ENCODE results near the gene WNT3A.

WNT3A gene

GRCh38 chr1:228075801-228076271 is 69.0 kb downstream of the WNT3A start:
- Histone ChIP-seq H3K79me2 (ENCODE audit: insufficient read depth, low read length) (peaks cover 11% of the 10 kb centered on the region; the same call in 1 of the 2 replicates), H3F3A (ENCODE audit: low read depth) (no peaks in the 10 kb centered on the region), H4K20me1 (ENCODE audit: insufficient read depth, low read length, poor library complexity, severe bottlenecking) (no peaks in the 10 kb centered on the region), H3K4me3 (ENCODE audit: low read length, poor library complexity, severe bottlenecking) (no peak overlapping the region), H3K36me3 (ENCODE audit: insufficient read depth, low read length) (no peaks in the 10 kb centered on the region), H3K4me2 (ENCODE audit: low read depth, low read length, poor library complexity, severe bottlenecking) (no peak overlapping the region), H3K9me3 (ENCODE audit: insufficient read depth, low read depth, low read length) (no peaks in the 10 kb centered on the region), H3K27me3 (ENCODE audit: insufficient read depth, low read length, poor library complexity, severe bottlenecking) (no peaks in the 10 kb centered on the region), H3K9me2 (replicated peaks; ENCODE audit: low read depth, low read length) (no peaks in the 10 kb centered on the region), H3K9ac (ENCODE audit: low read depth, low read length, poor library complexity, severe bottlenecking) (no peak overlapping the region), H3K4me1 (ENCODE audit: insufficient read depth, low read length, poor library complexity, severe bottlenecking) (peaks cover 6% of the 10 kb centered on the region), H2AFZ (ENCODE audit: low read length) (no peak overlapping the region)
- TF ChIP-seq CTCF (conservative IDR thresholded peaks at IDR 0.05; ENCODE audit: low read length) (no peak), EZH2phosphoT487 (IDR thresholded peaks at IDR 0.05; ENCODE audit: borderline replicate concordance) (no peak)

GRCh38 chr1:228076796-228077430 is 70.1 kb downstream of the WNT3A start:
- Histone ChIP-seq H2AFZ (ENCODE audit: low read length) (no peak overlapping the region), H3K9ac (ENCODE audit: low read depth, low read length, poor library complexity, severe bottlenecking) (no peak overlapping the region), H3K4me3 (ENCODE audit: low read length, poor library complexity, severe bottlenecking) (no peak overlapping the region), H3K79me2 (ENCODE audit: insufficient read depth, low read length) (peaks cover 22% of the 10 kb centered on the region), H3F3A (ENCODE audit: low read depth) (no peaks in the 10 kb centered on the region), H3K4me1 (ENCODE audit: insufficient read depth, low read length, poor library complexity, severe bottlenecking) (peaks cover 12% of the 10 kb centered on the region), H3K27me3 (ENCODE audit: insufficient read depth, low read length, poor library complexity, severe bottlenecking) (no peaks in the 10 kb centered on the region), H3K4me2 (ENCODE audit: low read depth, low read length, poor library complexity, severe bottlenecking) (no peak overlapping the region), H3K36me3 (ENCODE audit: insufficient read depth, low read length) (no peaks in the 10 kb centered on the region), H4K20me1 (ENCODE audit: insufficient read depth, low read length, poor library complexity, severe bottlenecking) (peaks cover 4% of the 10 kb centered on the region), H3K9me2 (replicated peaks; ENCODE audit: low read depth, low read length) (no peaks in the 10 kb centered on the region), H3K9me3 (ENCODE audit: insufficient read depth, low read depth, low read length) (no peaks in the 10 kb centered on the region)
- TF ChIP-seq EZH2phosphoT487 (IDR thresholded peaks at IDR 0.05; ENCODE audit: borderline replicate concordance) (no peak), CTCF (conservative IDR thresholded peaks at IDR 0.05; ENCODE audit: low read length) (no peak)

- TF ChIP-seq CTCF (conservative IDR thresholded peaks at IDR 0.05; ENCODE audit: low read length) (no peak), EZH2phosphoT487 (IDR thresholded peaks at IDR 0.05; ENCODE audit: borderline replicate concordance) (no peak)
- Histone ChIP-seq H3K36me3 (ENCODE audit: insufficient read depth, low read length) (no peaks in the 10 kb centered on the region), H3K4me2 (ENCODE audit: low read depth, low read length, poor library complexity, severe bottlenecking) (no peak overlapping the region), H3K9ac (ENCODE audit: low read depth, low read length, poor library complexity, severe bottlenecking) (no peak overlapping the region), H3K27me3 (ENCODE audit: insufficient read depth, low read length, poor library complexity, severe bottlenecking) (peaks cover 1% of the 10 kb centered on the region), H4K20me1 (ENCODE audit: insufficient read depth, low read length, poor library complexity, severe bottlenecking) (peaks cover 5% of the 10 kb centered on the region), H3K9me3 (ENCODE audit: insufficient read depth, low read depth, low read length) (no peaks in the 10 kb centered on the region), H2AFZ (ENCODE audit: low read length) (no peak overlapping the region), H3F3A (ENCODE audit: low read depth) (no peaks in the 10 kb centered on the region), H3K79me2 (ENCODE audit: insufficient read depth, low read length) (peaks cover 28% of the 10 kb centered on the region), H3K4me1 (ENCODE audit: insufficient read depth, low read length, poor library complexity, severe bottlenecking) (peaks cover 12% of the 10 kb centered on the region), H3K9me2 (replicated peaks; ENCODE audit: low read depth, low read length) (no peaks in the 10 kb centered on the region), H3K4me3 (ENCODE audit: low read length, poor library complexity, severe bottlenecking) (no peak overlapping the region)
Measured at GRCh38 chr1:228077565-228078330, 71.0 kb downstream of the WNT3A start.

Measured in Loucy (cell line).